Upper lobe of left lung (tissue), 6 donors: ENCODE data around the gene TCERG1L. TPM values are rescaled to one million over a fixed set of nuclear protein-coding genes. Genes with fewer than 3 reads are reported as not detected.

ENCODE experiments used
- ATAC-seq, 2 donors: fragments of 200-7000 bp; cut with Tn5 transposase; one replicate each; pipeline ENCODE4 v1.9.1; 2022; ENCODE audit warnings: mild to moderate bottlenecking in 2 of 2, moderate library complexity in 2 of 2; ENCODE audit not compliant: low FRiP score in 2 of 2
- DNase-seq, 2 donors: peaks; one replicate each; pipeline ENCODE4 v3.0.0-alpha.2; 2019 to 2020
- H3K27ac ChIP-seq, 4 donors: fragments of 200-600 bp; sonication (generic); one replicate each; pipeline ENCODE4 v1.5.1; 2016 to 2019
- H3K27me3 ChIP-seq, 4 donors: fragments of 200-600 bp; sonication (generic); one replicate each; pipeline ENCODE4 v1.5.1; 2017 to 2019
- H3K36me3 ChIP-seq, 4 donors: fragments of 200-600 bp; sonication (generic); one replicate each; pipeline ENCODE4 v1.5.1; 2016 to 2019
- H3K4me1 ChIP-seq, 4 donors: fragments of 200-600 bp; sonication (generic); one replicate each; pipeline ENCODE4 v1.5.1; 2018 to 2019
- H3K4me3 ChIP-seq, 4 donors: fragments of 200-600 bp; sonication (generic); one replicate each; pipeline ENCODE4 v1.5.1; 2017 to 2019; ENCODE audit warnings: mild to moderate bottlenecking in 2 of 4, moderate library complexity in 1 of 4
- H3K9me3 ChIP-seq, 4 donors: fragments of 200-600 bp; sonication (generic); one replicate each; pipeline ENCODE4 v1.5.1; 2018 to 2019
- CTCF ChIP-seq, 6 experiments: fragments of 450-650 bp in 4 of 6; fragments of 200-600 bp in 2 of 6; sonication (generic) in 2 of 6; IDR thresholded peaks; one replicate each; pipeline ENCODE4 v1.5.1; 2016 to 2019; ENCODE audit warnings: antibody characterized with exemption in 6 of 6
- EP300 ChIP-seq, 4 donors: sonication (generic); formaldehyde crosslinking; IDR thresholded peaks; one replicate each; pipeline ENCODE4 v1.5.1; 2017; ENCODE audit warnings: antibody characterized with exemption in 4 of 4, control low read depth in 2 of 4
- POLR2A ChIP-seq, 4 donors: fragments of 450-650 bp; IDR thresholded peaks; one replicate each; pipeline ENCODE4 v1.5.1; 2016 to 2017; ENCODE audit warnings: antibody characterized with exemption in 4 of 4, mild to moderate bottlenecking in 2 of 4
- POLR2AphosphoS5 ChIP-seq, 2 donors: sonication (generic); formaldehyde crosslinking; IDR thresholded peaks; one replicate each; pipeline ENCODE4 v1.5.1; 2017; ENCODE audit warnings: antibody characterized with exemption in 2 of 2
- WGBS, 2 donors: methylation state at CpG; one replicate each; pipeline ENCODE4 v1.1.5; 2017 to 2018; 5-methylcytosine and 5-hydroxymethylcytosine counted together
- total RNA-seq, 6 donors: library from RNA; depleted of rRNA in 4 of 6; stranded (reverse); fragments of >200 nt in 4 of 6; gene quantifications; one replicate each; pipeline versions ENCODE4 v1.1.0 to v1.2.1, GENCODE V29; 2016 to 2021
- donor health status: DM: no; HTN: no; CAD: no; lungs with moderate emphysema.
- donor health status: DM: no; HTN: yes; CAD: no; lungs with severe emphysema.

TCERG1L gene
- total RNA-seq, 6 donors from 2014 or later, result 0.10 TPM; not detected in 5

- no peak for ATAC-seq
- Histone ChIP-seq H3K27me3 (no peaks in the 10 kb centered on the region), H3K27ac (no peak overlapping the region), H3K4me3 (no peak overlapping the region), H3K9me3 (peaks cover 0 to 15% (median 0%) of the 10 kb centered on the region in 4 donors), H3K36me3 (no peaks in the 10 kb centered on the region), H3K4me1 (no peaks in the 10 kb centered on the region)
- no peak for TF ChIP-seq POLR2A (IDR thresholded peaks at IDR 0.05)
- TF ChIP-seq EP300 (IDR thresholded peaks at IDR 0.05), result no peak
- TF ChIP-seq POLR2AphosphoS5 (IDR thresholded peaks at IDR 0.05), result no peak
- no peak for TF ChIP-seq CTCF (IDR thresholded peaks at IDR 0.05)
- DNase-seq, result no peak
- WGBS, 2 donors, result 58 to 70% methylated on average over 3 to 4 of the region's 4 CpGs
These were observed 161.4 kb downstream of the TCERG1L start for GRCh38 chr10:131150126-131150525.

GRCh38 chr10:131149586-131149985, 161.9 kb downstream of the TCERG1L start:
- TF ChIP-seq EP300 (IDR thresholded peaks at IDR 0.05), result no peak
- no peak for TF ChIP-seq POLR2AphosphoS5 (IDR thresholded peaks at IDR 0.05)
- no peak for TF ChIP-seq CTCF (IDR thresholded peaks at IDR 0.05)
- TF ChIP-seq POLR2A (IDR thresholded peaks at IDR 0.05), result no peak
- H3K27ac ChIP-seq, result no peak overlapping the region
- no peak overlapping the region for H3K4me3 ChIP-seq
- peaks cover 0 to 15% (median 0%) of the 10 kb centered on the region in 4 donors for H3K9me3 ChIP-seq
- ATAC-seq (no peak), DNase-seq (no peak)
- 80 to 85% methylated on average over 7 to 10 of the region's 10 CpGs for WGBS, 2 donors
- H3K4me1 ChIP-seq, result no peaks in the 10 kb centered on the region
- H3K27me3 ChIP-seq, result no peaks in the 10 kb centered on the region
- H3K36me3 ChIP-seq, result no peaks in the 10 kb centered on the region

GRCh38 chr10:131149111-131149510, 162.4 kb downstream of the TCERG1L start:
- ATAC-seq, result no peak
- 95% methylated on average over 3 of the region's 3 CpGs; no CpG with 5 or more reads in 1 of the 2 donors for WGBS, 2 donors
- peaks cover 0 to 15% (median 0%) of the 10 kb centered on the region in 4 donors for H3K9me3 ChIP-seq
- no peak for TF ChIP-seq POLR2AphosphoS5 (IDR thresholded peaks at IDR 0.05)
- H3K27me3 ChIP-seq, result no peaks in the 10 kb centered on the region
- no peak overlapping the region for H3K4me3 ChIP-seq
- H3K36me3 ChIP-seq, result no peaks in the 10 kb centered on the region
- no peaks in the 10 kb centered on the region for H3K4me1 ChIP-seq
- DNase-seq, result no peak
- no peak overlapping the region for H3K27ac ChIP-seq

GRCh38 chr10:131148270-131148669, 163.3 kb downstream of the TCERG1L start:
- no peak for TF ChIP-seq POLR2A (IDR thresholded peaks at IDR 0.05)
- no peak for TF ChIP-seq POLR2AphosphoS5 (IDR thresholded peaks at IDR 0.05)
- TF ChIP-seq EP300 (IDR thresholded peaks at IDR 0.05), result no peak
- TF ChIP-seq CTCF (IDR thresholded peaks at IDR 0.05), result no peak
- Histone ChIP-seq H3K9me3 (peaks cover 0 to 15% (median 0%) of the 10 kb centered on the region in 4 donors), H3K4me1 (no peaks in the 10 kb centered on the region), H3K27ac (no peak overlapping the region), H3K27me3 (no peaks in the 10 kb centered on the region), H3K36me3 (no peaks in the 10 kb centered on the region), H3K4me3 (no peak overlapping the region)
- DNase-seq (no peak), ATAC-seq (no peak)
- 79 to 89% methylated on average over 3 of the region's 3 CpGs for WGBS, 2 donors

GRCh38 chr10:131147301-131147975, 164.1 kb downstream of the TCERG1L start:
- Histone ChIP-seq H3K4me1 (no peaks in the 10 kb centered on the region), H3K36me3 (no peaks in the 10 kb centered on the region), H3K27me3 (no peaks in the 10 kb centered on the region), H3K9me3 (peaks cover 0 to 9% (median 0%) of the 10 kb centered on the region in 4 donors), H3K4me3 (no peak overlapping the region), H3K27ac (no peak overlapping the region)
- 77 to 78% methylated on average over 26 to 27 of the region's 27 CpGs for WGBS, 2 donors
- TF ChIP-seq EP300 (IDR thresholded peaks at IDR 0.05), result no peak
- TF ChIP-seq POLR2AphosphoS5 (IDR thresholded peaks at IDR 0.05), result no peak
- no peak for TF ChIP-seq CTCF (IDR thresholded peaks at IDR 0.05)
- no peak for TF ChIP-seq POLR2A (IDR thresholded peaks at IDR 0.05)
- DNase-seq (peak in 1 of 2 donors; percentile 46), ATAC-seq (peak in 1 of 2 donors; percentile 41)
